Thoracic aorta (tissue), 2 donors: ENCODE data around the gene PEPD. TPM values are rescaled to one million over a fixed set of nuclear protein-coding genes. Genes with fewer than 3 reads are reported as not detected.

Source experiments
- ATAC-seq: fragments of 150-250 bp; one replicate; pipeline ENCODE4 v1.8.0; 2017; ENCODE audit warnings: low read depth; ENCODE audit not compliant: insufficient number of reproducible peaks, low FRiP score
- DNase-seq: peaks from one replicate; pipeline ENCODE4 v3.0.0-alpha.2; 2020; ENCODE audit warnings: low spot score
- H3K27ac ChIP-seq, 2 donors: fragments of 200-600 bp; sonication (generic); 1 replicate in 1 of 2; 2 replicates in 1 of 2; pipeline ENCODE4 v1.5.1; 2016; ENCODE audit warnings: mild to moderate bottlenecking in 2 of 2, moderate library complexity in 2 of 2
- H3K27me3 ChIP-seq: fragments of 200-600 bp; sonication (generic); replicated peaks from 2 replicates; pipeline ENCODE4 v1.6.0; 2016; ENCODE audit warnings: mild to moderate bottlenecking; ENCODE audit not compliant: insufficient read depth
- H3K36me3 ChIP-seq: fragments of 200-600 bp; sonication (generic); one replicate; pipeline ENCODE4 v1.5.1; 2016
- H3K4me1 ChIP-seq, 2 donors: fragments of 200-600 bp; sonication (generic); 1 replicate in 1 of 2; 2 replicates in 1 of 2; pipeline versions ENCODE4 v1.5.1 to v1.6.0; 2016; ENCODE audit warnings: low read depth in 2 of 2, mild to moderate bottlenecking in 1 of 2; ENCODE audit not compliant: control insufficient read depth in 1 of 2
- H3K4me3 ChIP-seq: fragments of 200-600 bp; sonication (generic); 2 replicates; pipeline ENCODE4 v1.5.1; 2016; ENCODE audit warnings: mild to moderate bottlenecking
- H3K9me3 ChIP-seq: fragments of 200-600 bp; sonication (generic); 2 replicates; pipeline ENCODE4 v1.5.1; 2016
- total RNA-seq, 2 donors: library from RNA; depleted of rRNA; stranded (reverse); fragments of >200 nt; gene quantifications; one replicate each; pipeline versions ENCODE4 v1.1.0 to v1.2.3, GENCODE V29; 2016
- TF ChIP-seq, protein P1 (sequence below): fragments of 200-600 bp; sonication (generic); IDR thresholded peaks from one replicate; pipeline ENCODE4 v1.5.1; 2019; ENCODE audit warnings: antibody characterized with exemption

The PEPD gene
- total RNA-seq, 2 donors from 2014 or later = 48.7 to 70.9 TPM

DNA sequence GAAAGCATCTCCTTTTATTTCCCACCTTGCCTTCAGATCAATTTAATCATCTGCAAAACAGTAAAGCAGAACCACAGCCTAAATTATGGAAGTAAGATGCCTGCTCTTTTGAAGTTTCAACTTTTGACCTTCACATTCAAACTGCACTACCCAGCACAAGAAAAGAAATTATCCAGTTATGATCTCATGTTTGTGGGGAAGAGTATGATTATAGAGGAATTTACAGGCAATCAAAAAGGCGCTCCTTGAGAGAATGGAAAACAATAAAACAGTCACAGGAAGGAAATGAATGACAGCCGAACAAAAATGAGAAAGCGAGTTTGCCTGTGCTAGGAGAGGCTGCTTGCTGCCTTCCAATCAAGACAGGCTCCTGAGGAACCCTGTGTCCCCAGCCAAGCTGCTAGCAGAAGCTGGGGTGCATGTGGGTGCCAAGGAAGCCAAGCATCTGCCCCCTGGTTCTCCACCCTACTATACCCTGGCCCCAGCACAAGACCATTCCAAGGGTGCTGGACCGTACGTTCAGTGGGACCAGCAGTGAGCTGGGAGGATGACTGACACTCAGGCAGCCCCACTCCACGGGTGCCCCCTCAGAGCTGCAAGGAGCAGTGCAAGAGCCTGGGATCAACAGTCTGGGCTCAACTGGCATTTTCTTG is 47.8 kb downstream of the PEPD start:
- Histone ChIP-seq H3K4me3 (no peak overlapping the region), H3K27me3 (no peaks in the 10 kb centered on the region), H3K9me3 (no peaks in the 10 kb centered on the region), H3K36me3 (no peaks in the 10 kb centered on the region), H3K27ac (no peak overlapping the region), H3K4me1 (no peaks in the 10 kb centered on the region)
- no peak for DNase-seq
- no peak for ATAC-seq
- TF ChIP-seq, protein P1, sequence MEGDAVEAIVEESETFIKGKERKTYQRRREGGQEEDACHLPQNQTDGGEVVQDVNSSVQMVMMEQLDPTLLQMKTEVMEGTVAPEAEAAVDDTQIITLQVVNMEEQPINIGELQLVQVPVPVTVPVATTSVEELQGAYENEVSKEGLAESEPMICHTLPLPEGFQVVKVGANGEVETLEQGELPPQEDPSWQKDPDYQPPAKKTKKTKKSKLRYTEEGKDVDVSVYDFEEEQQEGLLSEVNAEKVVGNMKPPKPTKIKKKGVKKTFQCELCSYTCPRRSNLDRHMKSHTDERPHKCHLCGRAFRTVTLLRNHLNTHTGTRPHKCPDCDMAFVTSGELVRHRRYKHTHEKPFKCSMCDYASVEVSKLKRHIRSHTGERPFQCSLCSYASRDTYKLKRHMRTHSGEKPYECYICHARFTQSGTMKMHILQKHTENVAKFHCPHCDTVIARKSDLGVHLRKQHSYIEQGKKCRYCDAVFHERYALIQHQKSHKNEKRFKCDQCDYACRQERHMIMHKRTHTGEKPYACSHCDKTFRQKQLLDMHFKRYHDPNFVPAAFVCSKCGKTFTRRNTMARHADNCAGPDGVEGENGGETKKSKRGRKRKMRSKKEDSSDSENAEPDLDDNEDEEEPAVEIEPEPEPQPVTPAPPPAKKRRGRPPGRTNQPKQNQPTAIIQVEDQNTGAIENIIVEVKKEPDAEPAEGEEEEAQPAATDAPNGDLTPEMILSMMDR = no peak

DNA sequence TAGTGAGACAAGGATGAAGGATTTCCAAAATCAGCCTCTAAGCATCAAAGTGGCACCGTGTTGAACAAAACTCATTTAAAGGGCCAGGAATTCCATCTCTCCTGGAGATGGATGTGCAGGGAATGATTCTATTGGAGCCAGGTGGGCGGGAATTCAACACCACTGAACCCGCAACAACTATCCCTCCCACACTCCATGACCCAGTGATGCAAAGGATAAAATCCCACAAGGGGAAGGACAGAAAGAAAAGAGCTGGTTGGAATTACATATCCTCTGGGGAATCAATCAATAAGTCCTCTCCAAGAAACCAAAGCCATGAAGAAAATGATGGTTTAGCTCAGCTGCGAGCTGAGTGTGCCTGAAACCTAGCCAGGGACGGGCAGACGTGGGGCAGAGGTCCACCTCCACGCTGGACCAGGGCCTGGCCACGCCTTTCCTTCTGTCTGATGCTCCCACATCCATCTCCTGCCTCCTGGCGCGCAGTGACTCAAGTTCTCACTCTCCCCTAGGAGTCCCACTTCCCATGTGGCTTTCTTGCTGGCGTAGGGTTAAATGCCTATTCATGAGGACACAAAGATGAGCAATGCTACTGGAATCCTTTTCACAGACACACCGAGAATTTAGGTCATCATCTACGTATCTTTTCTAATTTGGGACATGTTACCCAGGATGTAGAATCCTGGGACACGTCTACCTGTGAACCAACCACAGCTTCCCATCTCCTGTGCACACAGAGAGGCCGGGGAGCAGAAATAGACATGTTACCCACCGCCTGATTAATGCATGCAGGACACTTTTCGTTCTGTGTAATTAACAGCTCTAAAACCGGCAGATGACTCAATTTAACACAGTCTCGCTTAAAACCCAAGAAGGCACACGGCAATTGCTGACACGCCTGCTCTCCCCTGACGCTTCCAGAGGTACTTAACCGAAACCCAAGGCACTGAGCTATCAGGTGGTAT is 48.6 kb downstream of the PEPD start:
- TF ChIP-seq, protein P1 = no peak
- Histone ChIP-seq H3K4me3 (no peak overlapping the region), H3K27me3 (no peaks in the 10 kb centered on the region), H3K4me1 (no peaks in the 10 kb centered on the region), H3K36me3 (no peaks in the 10 kb centered on the region), H3K27ac (no peak overlapping the region), H3K9me3 (no peaks in the 10 kb centered on the region)
- DNase-seq = no peak
- ATAC-seq = no peak

DNA sequence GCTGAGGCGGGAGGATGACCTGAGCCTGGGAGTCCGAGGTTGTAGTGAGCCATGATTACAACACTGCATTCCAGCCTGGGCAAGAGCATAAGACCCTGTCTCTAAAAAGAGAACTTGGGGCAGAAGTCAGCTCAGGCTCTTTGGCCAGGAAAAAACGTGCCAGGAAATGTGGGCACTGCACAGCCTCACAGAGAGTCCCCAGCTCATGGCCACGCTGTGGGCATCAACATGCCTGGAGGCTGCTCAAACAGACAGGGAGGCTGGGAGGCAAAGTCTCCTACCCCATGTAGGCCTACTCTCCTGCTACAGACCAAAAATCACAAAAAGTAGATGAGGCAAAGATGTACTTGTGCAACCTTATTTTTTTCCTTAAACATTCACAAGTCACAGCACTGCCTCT is 49.4 kb downstream of the PEPD start:
- no peaks in the 10 kb centered on the region for H3K9me3 ChIP-seq
- ATAC-seq = no peak
- H3K4me3 ChIP-seq = no peak overlapping the region
- H3K36me3 ChIP-seq = no peaks in the 10 kb centered on the region
- DNase-seq = no peak
- TF ChIP-seq, protein P1 = no peak
- no peak overlapping the region for H3K27ac ChIP-seq
- H3K4me1 ChIP-seq = no peaks in the 10 kb centered on the region
- H3K27me3 ChIP-seq = no peaks in the 10 kb centered on the region

DNA sequence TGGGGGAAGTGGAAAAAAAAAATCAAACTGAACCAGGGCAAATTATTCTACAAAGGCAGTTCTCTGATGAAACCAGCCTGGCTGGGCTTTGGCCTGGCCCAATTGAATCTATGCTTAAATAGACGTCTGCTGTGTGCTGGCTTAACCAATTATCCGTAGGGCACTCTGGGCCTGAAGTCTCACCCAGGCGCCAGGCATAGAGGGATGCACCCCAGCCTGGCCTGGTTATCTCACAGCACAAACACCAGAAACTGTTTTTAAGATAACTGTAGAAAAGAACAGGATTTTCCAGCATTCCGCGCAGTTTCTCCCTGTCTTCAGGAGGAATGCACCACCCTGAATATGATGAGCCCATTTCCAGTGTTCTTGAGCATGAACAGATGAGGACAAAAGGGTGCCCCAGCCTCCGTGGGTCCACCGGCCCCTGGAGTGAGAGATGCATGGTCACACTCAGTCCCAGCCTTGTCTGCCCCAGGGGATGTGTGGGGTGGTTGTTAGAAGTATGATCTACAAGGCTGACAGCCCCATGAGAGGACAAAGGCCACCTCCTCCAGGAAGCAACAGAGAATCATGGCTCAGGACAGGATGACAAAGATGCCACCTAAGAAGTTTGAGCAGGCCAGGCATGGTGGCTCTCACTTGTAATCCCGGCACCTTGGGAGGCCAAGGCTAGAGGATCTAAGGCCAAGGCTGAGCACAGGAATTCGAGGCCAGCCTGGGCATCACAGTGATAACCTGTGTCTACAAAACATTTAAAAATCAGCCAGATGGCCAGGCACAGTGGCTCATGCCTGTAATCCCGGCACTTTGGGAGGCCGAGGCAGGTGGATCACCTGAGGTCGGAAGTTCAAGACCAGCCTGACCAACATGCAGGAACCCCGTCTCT is 50.2 kb downstream of the PEPD start:
- Histone ChIP-seq H3K4me1 (no peaks in the 10 kb centered on the region), H3K9me3 (no peaks in the 10 kb centered on the region), H3K4me3 (no peak overlapping the region), H3K36me3 (no peaks in the 10 kb centered on the region), H3K27me3 (no peaks in the 10 kb centered on the region), H3K27ac (no peak overlapping the region)
- DNase-seq (no peak), ATAC-seq (no peak)
- TF ChIP-seq, protein P1 = no peak
